ENCODE data around the gene PHLPP1.

GRCh38 chr18:62738639-62739038, 23.3 kb downstream of the PHLPP1 start:
- no peak for TF ChIP-seq CTCF (IDR thresholded peaks at IDR 0.05)
- no peak for TF ChIP-seq EP300 (IDR thresholded peaks at IDR 0.05)
- TF ChIP-seq POLR2A (IDR thresholded peaks at IDR 0.05): no peak

Data from ovary (tissue), 3 donors.